HepG2 (cell line): ENCODE results near the gene OVOL2. TPM values are rescaled to one million over a fixed set of nuclear protein-coding genes. Genes with fewer than 3 reads are reported as not detected.

ENCODE experiments used
- BCLAF1 ChIP-seq: fragments of 450-650 bp; IDR thresholded peaks from 2 replicates; pipeline ENCODE4 v1.6.1; 2017; ENCODE audit warnings: mild to moderate bottlenecking
- CCAR2 ChIP-seq: fragments of 200-400 bp; formaldehyde crosslinking; optimal IDR thresholded peaks from 2 replicates; pipeline ENCODE3; 2018; ENCODE audit warnings: low read depth, mild to moderate bottlenecking, low read length, moderate library complexity
- FOXK1 ChIP-seq: sonication (generic); formaldehyde crosslinking; IDR thresholded peaks from 2 replicates; pipeline ENCODE4 v1.4.0; 2020; ENCODE audit warnings: low read depth, missing genetic modification reagents, borderline replicate concordance
- FOXP4 ChIP-seq: sonication (generic); formaldehyde crosslinking; IDR thresholded peaks from 2 replicates; pipeline ENCODE4 v1.4.0; 2020; ENCODE audit warnings: missing genetic modification reagents
- GATAD2A ChIP-seq: IDR thresholded peaks from 2 replicates; pipeline ENCODE4 v1.6.1; 2016
- HIVEP1 ChIP-seq: sonication (generic); formaldehyde crosslinking; IDR thresholded peaks from 2 replicates; pipeline ENCODE4 v1.4.0; 2020; ENCODE audit warnings: mild to moderate bottlenecking, missing genetic modification reagents
- HNF4A ChIP-seq: sonication (generic); formaldehyde crosslinking; IDR thresholded peaks from 2 replicates; pipeline ENCODE4 v1.4.0; 2020; ENCODE audit warnings: missing genetic modification reagents
- ZBTB34 ChIP-seq: sonication (generic); formaldehyde crosslinking; IDR thresholded peaks from 2 replicates; pipeline ENCODE4 v1.8.0; 2022; ENCODE audit warnings: mild to moderate bottlenecking, missing genetic modification reagents
- ZNF318 ChIP-seq: sonication (generic); formaldehyde crosslinking; IDR thresholded peaks from 2 replicates; pipeline ENCODE4 v1.4.0; 2020; ENCODE audit warnings: mild to moderate bottlenecking, missing genetic modification reagents
- ZNF335 ChIP-seq: sonication (generic); formaldehyde crosslinking; IDR thresholded peaks from 2 replicates; pipeline ENCODE4 v1.4.0; 2020; ENCODE audit warnings: missing genetic modification reagents
- ZNF616 ChIP-seq: sonication (generic); formaldehyde crosslinking; IDR thresholded peaks from 2 replicates; pipeline ENCODE4 v1.5.0; 2020; ENCODE audit warnings: low read depth, mild to moderate bottlenecking, missing genetic modification reagents
- polyA plus RNA-seq, 8 experiments: library from polyadenylated mRNA; depleted of rRNA in 3 of 8; stranded (reverse) in 7 of 8; unstranded in 1 of 8; fragments of >200 nt; fragmentation: Illumina TruSeq in 4 of 8; extraction: Trizol in 4 of 8; gene quantifications; 2 replicates each; pipeline versions ENCODE4 v1.2.1 to v1.2.3, GENCODE V29; 2011 to 2016; ENCODE audit warnings: low read depth in 4 of 8, missing spikeins in 1 of 8, mixed read lengths in 1 of 8; ENCODE audit not compliant: insufficient read depth in 1 of 8
- total RNA-seq, 5 experiments: library from RNA; depleted of rRNA; stranded (reverse); fragments of >200 nt; fragmentation: Illumina TruSeq; extraction: Trizol; gene quantifications; 2 replicates each; pipeline ENCODE4 v1.2.3, GENCODE V29; 2016; ENCODE audit warnings: low read depth in 1 of 5

Gene OVOL2
- total and polyA plus RNA-seq, 2 of the 13 experiments (the other 11 are each of a cell fraction or from before 2014, with no cell fraction given) = 0.20 to 0.31 TPM

- TF ChIP-seq ZNF318 = peak; percentile 32; the same call in 1 of the 2 replicates
- TF ChIP-seq CCAR2 = no peak
- TF ChIP-seq GATAD2A (CRISPR knock-in tag) = no peak
- TF ChIP-seq BCLAF1 = no peak
- no peak for TF ChIP-seq FOXK1 (CRISPR knock-in tag)
- TF ChIP-seq FOXP4 (CRISPR knock-in tag) = no peak
- TF ChIP-seq ZBTB34 (CRISPR knock-in tag) = no peak
- TF ChIP-seq HIVEP1 = peak; percentile 31; the same call in 1 of the 2 replicates
- no peak for TF ChIP-seq HNF4A
- TF ChIP-seq ZNF616 (CRISPR knock-in tag) = peak; percentile 82; the same call in 1 of the 2 replicates
- TF ChIP-seq ZNF335 (CRISPR knock-in tag) = no peak
These were observed 50.0 kb downstream of the OVOL2 start (continued) for GRCh38 chr20:18007534-18008292.
